Panc1 (cell line): Measurements from ENCODE around the gene SLC2A4RG. TPM values are rescaled to one million over a fixed set of nuclear protein-coding genes. Genes with fewer than 3 reads are reported as not detected.

Experiments
- ATAC-seq: fragments of 200-7000 bp; cut with Tn5 transposase; 2 replicates; pipeline ENCODE4 v1.9.1; 2020; ENCODE audit warnings: mild to moderate bottlenecking, moderate library complexity
- BruUV-seq: library from RNA; stranded (reverse); fragments of 400-500 nt; replicated peaks from 2 replicates; lab custom pipeline; 2021; lab: Mats Ljungman, UMichigan
- CTCF ChIA-PET: fragments of 300-600 bp; sonication (Branson Sonifier 250); formaldehyde crosslinking; loops from one replicate; lab custom pipeline; 2022; ENCODE audit warnings: antibody characterized with exemption; lab: Charles Lee
- POLR2A ChIA-PET: fragments of 300-600 bp; sonication (Branson Sonifier 250); formaldehyde crosslinking; loops from one replicate; lab custom pipeline; 2022; ENCODE audit warnings: antibody characterized with exemption; lab: Charles Lee
- DNase-seq: peaks from one replicate; pipeline ENCODE4 v3.0.0-alpha.2; 2010; ENCODE audit warnings: low read depth, low spot score
- H3K27ac ChIP-seq: 2 replicates; pipeline ENCODE4 v1.5.1; 2011; ENCODE audit warnings: mild to moderate bottlenecking, low read length, inconsistent platforms
- H3K27me3 ChIP-seq: fragments of 200-500 bp; sonication (Bioruptor generic); 2 replicates; pipeline ENCODE4 v1.6.0; 2014; ENCODE audit warnings: low read length, inconsistent platforms; ENCODE audit not compliant: control insufficient read depth, insufficient read depth
- H3K36me3 ChIP-seq: fragments of 200-500 bp; sonication (Bioruptor generic); 2 replicates; pipeline ENCODE4 v1.5.1; 2014; ENCODE audit warnings: inconsistent platforms, mild to moderate bottlenecking, low read length, moderate library complexity; ENCODE audit not compliant: control insufficient read depth, insufficient read depth
- H3K4me1 ChIP-seq: 2 replicates; pipeline ENCODE4 v1.5.1; 2011; ENCODE audit warnings: inconsistent platforms, mild to moderate bottlenecking, low read length, moderate library complexity; ENCODE audit not compliant: control insufficient read depth, insufficient read depth
- H3K4me3 ChIP-seq, 2 experiments: 2 replicates each; pipeline ENCODE4 v1.5.1; 2011 to 2012; ENCODE audit warnings: low read depth in 2 of 2, low read length in 2 of 2, mild to moderate bottlenecking in 2 of 2, inconsistent platforms in 1 of 2, moderate library complexity in 1 of 2
- H3K9me3 ChIP-seq: fragments of 200-500 bp; sonication (Bioruptor generic); 2 replicates; pipeline ENCODE4 v1.5.1; 2014; ENCODE audit warnings: low read depth, mild to moderate bottlenecking, inconsistent platforms, low read length, moderate library complexity; ENCODE audit not compliant: control insufficient read depth, insufficient read depth
- CTCF ChIP-seq: fragments of 450-650 bp; IDR thresholded peaks from 2 replicates; pipeline ENCODE4 v1.5.1; 2017; ENCODE audit warnings: mild to moderate bottlenecking
- POLR2AphosphoS5 ChIP-seq: IDR thresholded peaks from 2 replicates; pipeline ENCODE4 v1.6.1; 2012; ENCODE audit warnings: mild to moderate bottlenecking, low read depth, low read length, moderate library complexity
- REST ChIP-seq, 2 experiments: IDR thresholded peaks; 2 replicates each; pipeline ENCODE4 v1.6.1; 2011 to 2012; ENCODE audit warnings: low read depth in 2 of 2, control low read depth in 1 of 2, low read length in 1 of 2, mild to moderate bottlenecking in 1 of 2, moderate library complexity in 1 of 2; ENCODE audit not compliant: insufficient read depth in 1 of 2
- SIN3A ChIP-seq: IDR thresholded peaks from 2 replicates; pipeline ENCODE4 v1.6.1; 2012; ENCODE audit warnings: low read depth, mild to moderate bottlenecking, low read length, moderate library complexity, borderline replicate concordance; ENCODE audit not compliant: insufficient read depth
- TCF7L2 ChIP-seq: IDR thresholded peaks from 2 replicates; pipeline ENCODE4 v1.6.1; 2011; ENCODE audit warnings: mild to moderate bottlenecking, low read depth, low read length, inconsistent platforms
- in situ Hi-C: cut with HindIII; loops from 2 replicates; pipeline ENCODE4 v1.10.0; 2016; ENCODE audit warnings: low sequenced_read_pairs, low pct_unique_long_range_greater_than_20kb
- intact Hi-C: fragments of 100-400 bp; cut with micrococcal nuclease; formaldehyde crosslinking; loops from one replicate; pipeline ENCODE4 v1.10.0; 2022; ENCODE audit not compliant: unreplicated experiment
- total RNA-seq: library from RNA; stranded (reverse); gene quantifications from one replicate; pipeline ENCODE4 v1.2.1, GENCODE V29; 2021; ENCODE audit not compliant: unreplicated experiment

SLC2A4RG gene
- total RNA-seq, 1 experiment from 2014 or later = 166 TPM

GRCh38 chr20:63778034-63778752 lies 38.6 kb downstream of the SLC2A4RG start:
- Histone ChIP-seq H3K4me3 (no peak overlapping the region), H3K36me3 (no peaks in the 10 kb centered on the region), H3K27me3 (no peaks in the 10 kb centered on the region), H3K9me3 (no peaks in the 10 kb centered on the region), H3K4me1 (peaks cover under 1% of the 10 kb centered on the region), H3K27ac (no peak overlapping the region)
- POLR2A ChIA-PET = interaction anchor here (0.6 to 0.8 kb wide), 2 partner anchors 15 to 93 kb away, joined by 5 to 6 read pairs; no protein-coding TSS in a partner anchor
- TF ChIP-seq POLR2AphosphoS5 (no peak), TCF7L2 (no peak), CTCF (no peak), REST (IDR thresholded peaks at IDR 0.05; ENCODE audit: insufficient read depth in 1 of 2, low read depth in 2 of 2, low read length in 1 of 2) (no peak), SIN3A (no peak)
- ATAC-seq = peak; percentile 56
- DNase-seq = no peak
- CTCF ChIA-PET = no interaction called here
- in situ Hi-C loops = no loop called here
- no TSS peak for BruUV-seq
- intact Hi-C loops = no loop called here

- Histone ChIP-seq H3K4me1 (no peaks in the 10 kb centered on the region; the same call in 1 of the 2 replicates), H3K9me3 (no peaks in the 10 kb centered on the region), H3K27me3 (no peaks in the 10 kb centered on the region), H3K36me3 (no peaks in the 10 kb centered on the region), H3K27ac (no peak overlapping the region), H3K4me3 (no peak overlapping the region)
- CTCF ChIA-PET = no interaction called here
- POLR2A ChIA-PET = interaction anchor here (0.8 kb wide), 1 partner anchor 16 kb away, joined by 6 read pairs; no protein-coding TSS in a partner anchor
- no peak for ATAC-seq
- no TSS peak for BruUV-seq
- intact Hi-C loops (no loop called here), in situ Hi-C loops (no loop called here)
- no peak for TF ChIP-seq SIN3A
- TF ChIP-seq POLR2AphosphoS5 = no peak
- TF ChIP-seq CTCF = no peak
- no peak for TF ChIP-seq TCF7L2
- no peak for TF ChIP-seq REST (IDR thresholded peaks at IDR 0.05; ENCODE audit: insufficient read depth in 1 of 2, low read depth in 2 of 2, low read length in 1 of 2)
- no peak for DNase-seq
Observed at GRCh38 chr20:63778857-63779256, 39.3 kb downstream of the SLC2A4RG start.
